HCT116 (cell line): ENCODE measurements around the gene UBAP2L. TPM values are rescaled to one million over a fixed set of nuclear protein-coding genes. Genes with fewer than 3 reads are reported as not detected.
"Not testable (repeated sequence)": the region's sequence is repeated elsewhere in the genome, so short reads cannot be mapped to it uniquely, and the experiment has no call there.

Source experiments
- ATAC-seq: fragments of 200-7000 bp; cut with Tn5 transposase; 2 replicates; pipeline ENCODE4 v1.9.1; 2020; ENCODE audit warnings: mild to moderate bottlenecking, moderate library complexity
- BruUV-seq: library from RNA; stranded (reverse); fragments of 400-500 nt; replicated peaks from 2 replicates; lab custom pipeline; 2021; lab: Mats Ljungman, UMichigan
- CTCF ChIA-PET: fragments of 300-600 bp; sonication (Branson Sonifier 250); formaldehyde crosslinking; loops from one replicate; lab custom pipeline; 2021; ENCODE audit warnings: antibody characterized with exemption; lab: Charles Lee
- POLR2A ChIA-PET: fragments of 300-600, 350-600 bp; sonication (Branson Sonifier 250); formaldehyde crosslinking; loops from one replicate; lab custom pipeline; 2021; ENCODE audit warnings: antibody characterized with exemption; lab: Charles Lee
- RAD21 ChIA-PET, 2 experiments: fragments of 300-600 bp; sonication (Branson Sonifier 250); formaldehyde crosslinking; loops; one replicate each; lab custom pipeline; 2023; ENCODE audit warnings: low total read pairs in 2 of 2; ENCODE audit not compliant: uncharacterized antibody in 2 of 2, unreplicated experiment in 2 of 2, low non-redundant PET in 1 of 2; lab: Charles Lee
- DNase-seq: peaks from one replicate; pipeline ENCODE4 v3.0.0-alpha.2; 2010; ENCODE audit warnings: low read depth, low spot score
- H2AFZ ChIP-seq: fragments of 200-600 bp; shearing (Covaris generic), sonication (generic); 2 replicates; pipeline ENCODE4 v1.6.1; 2017; ENCODE audit warnings: low read depth, mixed run types, mixed read lengths, antibody characterized with exemption, low read length; ENCODE audit not compliant: poor library complexity, severe bottlenecking
- H3K27ac ChIP-seq: 2 replicates; pipeline ENCODE4 v1.5.1; 2012; ENCODE audit warnings: low read depth, low read length
- H3K27me3 ChIP-seq: fragments of 200-600 bp; sonication (generic); 2 replicates; pipeline ENCODE4 v1.6.1; 2016; ENCODE audit warnings: mixed run types, low read length, mixed read lengths; ENCODE audit not compliant: insufficient read depth
- H3K36me3 ChIP-seq, 2 experiments: fragments of 200-500 bp in 1 of 2; fragments of 200-600 bp in 1 of 2; sonication (Bioruptor generic) in 1 of 2; sonication (generic) in 1 of 2; 2 replicates each; pipeline versions ENCODE4 v1.5.1 to v1.6.1; 2014 to 2016; ENCODE audit warnings: low read length in 2 of 2, inconsistent platforms in 1 of 2, mixed read lengths in 1 of 2, mixed run types in 1 of 2; ENCODE audit not compliant: insufficient read depth in 2 of 2, control insufficient read depth in 1 of 2
- H3K4me1 ChIP-seq, 2 experiments: fragments of 200-600 bp in 1 of 2; sonication (generic) in 1 of 2; 2 replicates each; pipeline versions ENCODE4 v1.5.1 to v1.6.1; 2012 to 2017; ENCODE audit warnings: low read length in 2 of 2, inconsistent platforms in 1 of 2, mild to moderate bottlenecking in 1 of 2, mixed read lengths in 1 of 2, mixed run types in 1 of 2, moderate library complexity in 1 of 2; ENCODE audit not compliant: insufficient read depth in 2 of 2, control insufficient read depth in 1 of 2
- H3K4me2 ChIP-seq: fragments of 200-600 bp; sonication (generic); 2 replicates; pipeline ENCODE4 v1.6.1; 2017; ENCODE audit warnings: mixed run types, low read length, mixed read lengths
- H3K4me3 ChIP-seq, 2 experiments: fragments of 200-600 bp in 1 of 2; sonication (generic) in 1 of 2; replicated peaks in 1 of 2; 2 replicates each; pipeline ENCODE4 v1.5.1; 2011 to 2016; ENCODE audit warnings: low read length in 2 of 2, control low read depth in 1 of 2, low read depth in 1 of 2, mild to moderate bottlenecking in 1 of 2, mixed read lengths in 1 of 2, mixed run types in 1 of 2
- H3K79me2 ChIP-seq: fragments of 200-600 bp; sonication (generic); 2 replicates; pipeline ENCODE4 v1.6.1; 2017; ENCODE audit warnings: mild to moderate bottlenecking, mixed run types, low read length, moderate library complexity, mixed read lengths; ENCODE audit not compliant: insufficient read depth
- H3K9ac ChIP-seq: fragments of 200-600 bp; sonication (generic); 2 replicates; pipeline ENCODE4 v1.6.1; 2016; ENCODE audit warnings: low read length, mixed read lengths
- H3K9me2 ChIP-seq: fragments of 200-600 bp; sonication (generic), shearing (Covaris generic); 2 replicates; pipeline ENCODE4 v1.6.1; 2017; ENCODE audit warnings: mixed run types, mild to moderate bottlenecking, moderate library complexity; ENCODE audit not compliant: insufficient read depth
- H3K9me3 ChIP-seq, 2 experiments: fragments of 200-500 bp in 1 of 2; fragments of 200-600 bp in 1 of 2; sonication (Bioruptor generic) in 1 of 2; sonication (generic) in 1 of 2; 2 replicates each; pipeline ENCODE4 v1.6.1; 2014 to 2017; ENCODE audit warnings: low read length in 2 of 2, mixed read lengths in 2 of 2, inconsistent platforms in 1 of 2, low read depth in 1 of 2, mild to moderate bottlenecking in 1 of 2, mixed run types in 1 of 2, moderate library complexity in 1 of 2; ENCODE audit not compliant: control insufficient read depth in 1 of 2, insufficient read depth in 1 of 2
- H4K20me1 ChIP-seq: fragments of 200-600 bp; sonication (generic), shearing (Covaris generic); 2 replicates; pipeline ENCODE4 v1.6.1; 2017; ENCODE audit warnings: mixed run types, mild to moderate bottlenecking, moderate library complexity; ENCODE audit not compliant: insufficient read depth
- CBX3 ChIP-seq: IDR thresholded peaks from 2 replicates; pipeline ENCODE4 v1.6.1; 2012; ENCODE audit warnings: low read depth
- CEBPB ChIP-seq: IDR thresholded peaks from 2 replicates; pipeline ENCODE4 v1.6.1; 2012; ENCODE audit warnings: low read depth
- ELF1 ChIP-seq: IDR thresholded peaks from 2 replicates; pipeline ENCODE4 v1.6.1; 2012; ENCODE audit warnings: low read depth, borderline replicate concordance
- EZH2phosphoT487 ChIP-seq: fragments of 200-600 bp; IDR thresholded peaks from 2 replicates; pipeline ENCODE4 v1.6.1; 2018; ENCODE audit warnings: antibody characterized with exemption, borderline replicate concordance
- FOSL1 ChIP-seq: IDR thresholded peaks from 2 replicates; pipeline ENCODE4 v1.6.1; 2012; ENCODE audit warnings: low read depth
- SRF ChIP-seq: IDR thresholded peaks from 2 replicates; pipeline ENCODE4 v1.6.1; 2012; ENCODE audit warnings: low read depth
- TCF7L2 ChIP-seq: IDR thresholded peaks from 2 replicates; pipeline ENCODE4 v1.7.0; 2011; ENCODE audit warnings: borderline replicate concordance, inconsistent platforms; ENCODE audit not compliant: insufficient read depth, insufficient read length; ENCODE audit errors: extremely low read depth
- ZFX ChIP-seq: fragments of 450-650 bp; IDR thresholded peaks from 2 replicates; pipeline ENCODE4 v1.6.1; 2017
- ZNF274 ChIP-seq: fragments of 200-500 bp; sonication (Bioruptor generic); IDR thresholded peaks from 2 replicates; pipeline ENCODE4 v1.6.1; 2014; ENCODE audit warnings: mild to moderate bottlenecking, low read depth, low read length, inconsistent platforms
- intact Hi-C: fragments of 100-400 bp; cut with micrococcal nuclease; formaldehyde crosslinking; loops from 2 replicates; pipeline ENCODE4 v1.10.0; 2022
- total RNA-seq: library from RNA; stranded (reverse); gene quantifications from one replicate; pipeline ENCODE4 v1.2.1, GENCODE V29; 2021; ENCODE audit not compliant: unreplicated experiment
- TF ChIP-seq, protein P1 (sequence below), 3 experiments: fragments of 200-600 bp in 1 of 3; sonication (generic) in 1 of 3; IDR thresholded peaks in 2 of 3; conservative IDR thresholded peaks in 1 of 3; 2 replicates each; pipeline ENCODE4 v1.5.1; 2012 to 2017; ENCODE audit warnings: low read depth in 2 of 3, low read length in 2 of 3, antibody characterized with exemption in 1 of 3, borderline replicate concordance in 1 of 3, control low read depth in 1 of 3, mild to moderate bottlenecking in 1 of 3, mixed read lengths in 1 of 3, mixed run types in 1 of 3, moderate library complexity in 1 of 3; ENCODE audit not compliant: insufficient read depth in 1 of 3
- TF ChIP-seq, protein P2 (sequence below): IDR thresholded peaks from 2 replicates; pipeline ENCODE4 v1.6.1; 2012

UBAP2L gene
- total RNA-seq, 1 experiment from 2014 or later = 189 TPM

DNA sequence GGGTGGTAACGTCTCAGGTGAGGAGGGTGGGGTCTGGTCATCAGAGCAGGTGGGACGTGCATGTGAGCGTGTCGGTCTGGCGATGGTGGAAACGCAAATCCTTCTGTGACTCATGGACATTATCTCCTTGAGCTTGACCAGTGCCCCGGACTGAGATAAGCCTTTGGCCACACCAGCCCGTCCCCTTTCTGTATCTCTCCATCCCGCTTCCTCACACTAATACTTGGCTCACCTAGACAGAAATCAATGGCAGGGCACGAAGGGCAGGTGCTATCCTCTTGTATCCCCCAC, 92.3 kb downstream of the UBAP2L start (continued):
- TF ChIP-seq ZNF274 (no peak), FOSL1 (no peak), ZFX (no peak)

DNA sequence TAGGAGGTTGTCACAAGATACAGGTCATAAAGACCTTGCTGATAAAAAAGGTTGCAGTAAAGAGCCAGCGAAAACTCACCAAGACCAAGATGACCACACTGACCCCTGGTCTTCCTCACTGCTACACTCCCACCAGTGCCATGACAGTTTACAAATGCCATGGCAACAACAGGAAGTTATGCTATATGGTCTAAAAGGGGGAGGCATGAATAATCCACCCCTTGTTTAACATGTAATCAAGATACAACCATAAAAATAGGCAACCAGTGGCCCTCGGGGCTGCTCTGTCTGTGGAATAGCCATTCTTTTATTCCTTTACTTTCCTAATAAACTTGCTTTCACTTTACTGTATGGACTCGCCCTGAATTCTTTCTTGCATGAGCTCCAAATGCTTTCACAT, 93.5 kb downstream of the UBAP2L start:
- intact Hi-C loops, ATAC-seq: not testable (repeated sequence)

DNA sequence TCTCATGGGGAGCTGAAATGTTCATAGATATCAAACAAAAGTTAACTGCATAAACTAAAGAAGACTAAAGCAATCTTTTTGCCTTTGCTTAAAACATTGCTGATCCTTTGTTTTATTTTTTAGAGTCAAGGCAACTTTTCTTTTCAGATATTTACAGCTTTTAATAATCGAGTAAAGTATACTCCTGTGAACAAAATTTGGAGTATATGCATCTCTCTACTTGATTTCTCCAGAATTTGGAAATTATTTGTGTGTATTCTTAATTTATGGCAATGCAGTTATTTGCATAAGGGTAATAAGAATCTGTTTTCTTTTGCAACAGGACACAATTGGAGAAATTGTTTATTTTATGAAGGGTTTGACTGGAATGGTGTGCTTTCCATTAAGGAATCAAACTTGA, 95.9 kb downstream of the UBAP2L start:
- no peaks in the 10 kb centered on the region for H3K36me3 ChIP-seq
- ChIA-PET POLR2A (no interaction called here), RAD21 (no interaction called here), CTCF (no interaction called here)
- H3K9me3 ChIP-seq = no peaks in the 10 kb centered on the region
- no peak for TF ChIP-seq ZNF274
- TF ChIP-seq, protein P1, sequence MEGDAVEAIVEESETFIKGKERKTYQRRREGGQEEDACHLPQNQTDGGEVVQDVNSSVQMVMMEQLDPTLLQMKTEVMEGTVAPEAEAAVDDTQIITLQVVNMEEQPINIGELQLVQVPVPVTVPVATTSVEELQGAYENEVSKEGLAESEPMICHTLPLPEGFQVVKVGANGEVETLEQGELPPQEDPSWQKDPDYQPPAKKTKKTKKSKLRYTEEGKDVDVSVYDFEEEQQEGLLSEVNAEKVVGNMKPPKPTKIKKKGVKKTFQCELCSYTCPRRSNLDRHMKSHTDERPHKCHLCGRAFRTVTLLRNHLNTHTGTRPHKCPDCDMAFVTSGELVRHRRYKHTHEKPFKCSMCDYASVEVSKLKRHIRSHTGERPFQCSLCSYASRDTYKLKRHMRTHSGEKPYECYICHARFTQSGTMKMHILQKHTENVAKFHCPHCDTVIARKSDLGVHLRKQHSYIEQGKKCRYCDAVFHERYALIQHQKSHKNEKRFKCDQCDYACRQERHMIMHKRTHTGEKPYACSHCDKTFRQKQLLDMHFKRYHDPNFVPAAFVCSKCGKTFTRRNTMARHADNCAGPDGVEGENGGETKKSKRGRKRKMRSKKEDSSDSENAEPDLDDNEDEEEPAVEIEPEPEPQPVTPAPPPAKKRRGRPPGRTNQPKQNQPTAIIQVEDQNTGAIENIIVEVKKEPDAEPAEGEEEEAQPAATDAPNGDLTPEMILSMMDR (IDR thresholded peaks at IDR 0.05 in 2 of 3, conservative IDR thresholded peaks at IDR 0.05 in 1 of 3; ENCODE audit: borderline replicate concordance in 1 of 3, insufficient read depth in 1 of 3, low read depth in 2 of 3, low read length in 2 of 3) = no peak
- no peak for TF ChIP-seq EZH2phosphoT487
- TF ChIP-seq CBX3 = no peak
- no peak for TF ChIP-seq SRF
- no peak for TF ChIP-seq ELF1
- no peak for TF ChIP-seq CEBPB
- TF ChIP-seq TCF7L2 = no peak
- TF ChIP-seq, protein P2, sequence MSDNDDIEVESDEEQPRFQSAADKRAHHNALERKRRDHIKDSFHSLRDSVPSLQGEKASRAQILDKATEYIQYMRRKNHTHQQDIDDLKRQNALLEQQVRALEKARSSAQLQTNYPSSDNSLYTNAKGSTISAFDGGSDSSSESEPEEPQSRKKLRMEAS = no peak
- ATAC-seq (no peak), DNase-seq (no peak)
- no peak overlapping the region for H2AFZ ChIP-seq
- BruUV-seq = no TSS peak
- H3K27me3 ChIP-seq = peaks cover 8% of the 10 kb centered on the region; the same call in 1 of the 2 replicates
- H4K20me1 ChIP-seq = no peaks in the 10 kb centered on the region
- no peaks in the 10 kb centered on the region for H3K9me2 ChIP-seq
- H3K27ac ChIP-seq = no peak overlapping the region
- no peaks in the 10 kb centered on the region for H3K79me2 ChIP-seq
- H3K9ac ChIP-seq = no peak overlapping the region
- no peak overlapping the region for H3K4me3 ChIP-seq
- H3K4me1 ChIP-seq = no peaks in the 10 kb centered on the region
- no peak overlapping the region for H3K4me2 ChIP-seq
- intact Hi-C loops = no loop called here

More for the DNA sequence above, 93.5 kb downstream of the UBAP2L start:
- BruUV-seq, H3K27ac ChIP-seq, H3K36me3 ChIP-seq, H4K20me1 ChIP-seq, CTCF ChIA-PET, H3K9me3 ChIP-seq, POLR2A ChIA-PET, H3K79me2 ChIP-seq, H3K4me1 ChIP-seq, DNase-seq, RAD21 ChIA-PET, H3K9me2 ChIP-seq, H3K27me3 ChIP-seq, H3K4me2 ChIP-seq, H3K4me3 ChIP-seq, H2AFZ ChIP-seq, H3K9ac ChIP-seq: not testable (repeated sequence)
